ENCODE data around the gene GLG1. TPM values are rescaled to one million over a fixed set of nuclear protein-coding genes. Genes with fewer than 3 reads are reported as not detected.
A peak's percentile ranks its signal among the peaks of the same experiment; 100 is the strongest.

Gene GLG1
- total RNA-seq, 1 donor: 191 TPM

DNA sequence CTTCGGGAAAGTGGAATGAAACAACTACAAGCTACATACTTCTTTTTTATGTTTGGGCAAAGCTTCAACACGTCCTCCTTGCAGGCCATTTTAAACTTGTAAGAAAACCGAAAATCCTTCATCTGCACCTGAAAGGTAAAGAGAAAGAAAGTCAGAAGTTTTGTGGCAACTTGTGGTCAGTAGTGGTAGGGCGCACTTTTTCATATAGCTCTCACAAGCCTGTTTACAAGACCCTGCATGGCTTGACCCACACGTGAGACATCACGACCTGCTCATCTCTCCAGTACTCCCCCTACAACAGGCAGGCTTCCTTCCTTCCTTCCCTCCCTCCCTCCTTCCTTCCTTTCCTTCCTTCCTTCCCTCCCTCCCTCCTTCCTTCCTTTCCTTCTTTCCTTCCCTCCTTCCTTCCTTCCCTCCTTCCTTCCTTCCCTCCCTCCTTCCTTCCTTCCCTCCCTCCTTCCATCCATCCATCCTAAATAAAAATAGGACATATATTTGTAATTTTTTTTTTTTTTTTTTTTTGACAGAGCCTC lies 136.9 kb downstream of the GLG1 start:
- DNase-seq (ENCODE audit: insufficient read length, low spot score, missing footprints): no peak
- H3K4me1 ChIP-seq (ENCODE audit: insufficient read depth, low read length): peaks cover 13% of the 10 kb centered on the region
- no peaks in the 10 kb centered on the region for H3K27me3 ChIP-seq (ENCODE audit: insufficient read depth, low read length)
- H2AFZ ChIP-seq (ENCODE audit: low read length): no peak overlapping the region
- no peaks in the 10 kb centered on the region for H3K9me3 ChIP-seq (ENCODE audit: low read depth, low read length)
- H4K20me1 ChIP-seq (ENCODE audit: insufficient read depth, low read length): no peaks in the 10 kb centered on the region
- H3K36me3 ChIP-seq (ENCODE audit: insufficient read depth, low read length): peaks cover 65% of the 10 kb centered on the region
- TF ChIP-seq, protein P1, sequence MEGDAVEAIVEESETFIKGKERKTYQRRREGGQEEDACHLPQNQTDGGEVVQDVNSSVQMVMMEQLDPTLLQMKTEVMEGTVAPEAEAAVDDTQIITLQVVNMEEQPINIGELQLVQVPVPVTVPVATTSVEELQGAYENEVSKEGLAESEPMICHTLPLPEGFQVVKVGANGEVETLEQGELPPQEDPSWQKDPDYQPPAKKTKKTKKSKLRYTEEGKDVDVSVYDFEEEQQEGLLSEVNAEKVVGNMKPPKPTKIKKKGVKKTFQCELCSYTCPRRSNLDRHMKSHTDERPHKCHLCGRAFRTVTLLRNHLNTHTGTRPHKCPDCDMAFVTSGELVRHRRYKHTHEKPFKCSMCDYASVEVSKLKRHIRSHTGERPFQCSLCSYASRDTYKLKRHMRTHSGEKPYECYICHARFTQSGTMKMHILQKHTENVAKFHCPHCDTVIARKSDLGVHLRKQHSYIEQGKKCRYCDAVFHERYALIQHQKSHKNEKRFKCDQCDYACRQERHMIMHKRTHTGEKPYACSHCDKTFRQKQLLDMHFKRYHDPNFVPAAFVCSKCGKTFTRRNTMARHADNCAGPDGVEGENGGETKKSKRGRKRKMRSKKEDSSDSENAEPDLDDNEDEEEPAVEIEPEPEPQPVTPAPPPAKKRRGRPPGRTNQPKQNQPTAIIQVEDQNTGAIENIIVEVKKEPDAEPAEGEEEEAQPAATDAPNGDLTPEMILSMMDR (IDR thresholded peaks at IDR 0.05; ENCODE audit: extremely low read depth, low read depth, low read length): no peak
- no peaks in the 10 kb centered on the region for H3K79me2 ChIP-seq (ENCODE audit: insufficient read depth, low read length)
- H3K4me2 ChIP-seq (ENCODE audit: insufficient read depth, low read length): no peak overlapping the region
- no peak overlapping the region for H3K4me3 ChIP-seq (ENCODE audit: insufficient read depth, low read length)
- H3K27ac ChIP-seq (ENCODE audit: low read depth, low read length): no peak overlapping the region

DNA sequence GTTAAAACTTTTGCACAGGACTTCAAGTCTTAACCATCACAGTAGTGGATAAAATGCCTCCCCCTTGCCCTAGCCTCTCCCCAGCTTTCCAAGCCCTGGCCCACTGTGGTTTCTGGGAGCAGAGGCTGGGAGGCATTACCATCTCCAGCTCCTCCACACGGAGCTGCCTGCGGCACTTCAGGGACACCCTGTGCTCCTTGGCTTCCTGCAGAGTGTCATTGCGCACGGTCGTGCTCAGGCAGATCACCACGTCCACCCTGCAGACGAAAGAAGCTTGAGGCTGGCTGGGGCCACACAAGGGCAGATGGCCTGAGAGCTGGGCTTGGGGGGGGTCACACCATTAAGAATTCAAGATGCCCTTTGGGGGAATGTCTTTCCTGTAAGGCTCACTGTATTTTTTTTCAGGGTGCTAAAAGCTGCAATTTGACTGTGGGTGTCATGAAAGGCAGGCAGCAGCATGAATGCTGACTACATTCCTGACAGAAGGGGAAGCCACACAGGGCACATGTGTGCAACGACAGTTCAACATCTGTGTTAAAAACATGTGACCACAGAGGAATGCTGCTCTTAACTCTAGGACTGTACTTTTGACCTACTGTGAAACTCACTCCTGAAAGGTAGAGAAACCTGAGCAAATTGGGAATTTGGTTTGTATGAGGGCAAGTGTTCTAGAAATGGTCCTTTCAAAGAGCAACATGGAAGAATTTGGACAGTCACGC lies 137.9 kb downstream of the GLG1 start:
- no peaks in the 10 kb centered on the region for H4K20me1 ChIP-seq (ENCODE audit: insufficient read depth, low read length)
- no peak overlapping the region for H3K27ac ChIP-seq (ENCODE audit: low read depth, low read length)
- no peaks in the 10 kb centered on the region for H3K9me3 ChIP-seq (ENCODE audit: low read depth, low read length)
- H2AFZ ChIP-seq (ENCODE audit: low read length): no peak overlapping the region
- no peak for DNase-seq (ENCODE audit: insufficient read length, low spot score, missing footprints)
- TF ChIP-seq, protein P1 (IDR thresholded peaks at IDR 0.05; ENCODE audit: extremely low read depth, low read depth, low read length): no peak
- no peak overlapping the region for H3K4me3 ChIP-seq (ENCODE audit: insufficient read depth, low read length)
- H3K27me3 ChIP-seq (ENCODE audit: insufficient read depth, low read length): no peaks in the 10 kb centered on the region
- H3K79me2 ChIP-seq (ENCODE audit: insufficient read depth, low read length): no peaks in the 10 kb centered on the region
- H3K4me2 ChIP-seq (ENCODE audit: insufficient read depth, low read length): no peak overlapping the region
- H3K36me3 ChIP-seq (ENCODE audit: insufficient read depth, low read length): peaks cover 67% of the 10 kb centered on the region
- H3K4me1 ChIP-seq (ENCODE audit: insufficient read depth, low read length): peaks cover 15% of the 10 kb centered on the region

DNA sequence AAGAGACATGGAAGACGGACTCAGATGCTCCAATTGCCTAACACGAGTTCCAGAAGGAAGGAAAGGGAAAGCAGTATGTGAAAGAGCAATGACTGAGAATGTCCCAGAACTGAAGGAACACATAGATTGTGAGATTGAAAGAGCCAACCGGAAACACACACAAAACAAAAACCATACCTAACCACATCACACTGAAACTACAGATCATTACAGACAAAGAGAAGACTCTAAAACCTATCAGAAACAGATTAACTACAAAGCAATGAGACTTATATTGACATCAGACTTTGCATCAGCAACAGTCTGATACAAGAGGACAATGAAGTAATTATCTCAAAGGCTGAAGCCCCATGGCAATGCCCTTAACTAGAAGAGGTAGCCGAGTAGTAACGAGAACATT lies 140.0 kb downstream of the GLG1 start:
- TF ChIP-seq, protein P1 (IDR thresholded peaks at IDR 0.05; ENCODE audit: extremely low read depth, low read depth, low read length): no peak

DNA sequence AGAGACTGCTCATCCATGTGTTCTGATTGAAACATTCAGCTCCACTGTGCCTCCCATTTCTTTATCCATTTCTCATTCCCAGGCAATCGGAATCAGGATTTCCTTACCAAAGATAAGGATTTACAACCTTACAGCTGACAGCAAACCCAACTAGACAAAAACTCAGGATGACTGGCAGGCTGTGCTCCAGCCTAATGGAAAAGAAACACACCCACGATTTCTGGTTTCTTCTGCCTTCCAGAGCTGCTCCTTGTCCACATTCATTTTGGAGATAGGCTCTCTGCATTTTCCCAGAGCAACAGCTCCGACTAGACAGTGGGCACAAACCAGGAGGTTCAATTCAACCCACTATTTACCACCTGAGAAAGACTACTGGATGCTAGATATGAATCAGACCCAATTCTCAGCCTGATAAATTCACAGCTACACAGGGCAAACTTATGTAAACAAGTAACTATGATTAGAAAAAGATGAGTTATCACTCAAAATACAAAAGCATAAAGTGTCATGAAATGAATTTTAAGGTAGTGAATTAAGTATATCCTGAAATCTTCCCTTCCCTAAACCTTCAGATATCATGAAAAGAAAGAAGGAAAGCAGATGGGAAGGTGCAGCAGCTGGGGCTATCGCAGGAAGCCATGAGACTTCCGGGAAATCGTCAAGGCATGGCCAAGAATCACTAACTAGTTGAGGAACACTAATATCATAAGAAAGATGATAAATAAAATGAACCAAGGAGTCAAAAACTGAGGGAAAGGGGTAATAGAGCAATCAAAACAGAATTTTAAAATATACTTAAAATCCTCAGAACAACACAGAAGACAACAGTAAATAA lies 140.8 kb downstream of the GLG1 start:
- DNase-seq (ENCODE audit: insufficient read length, low spot score, missing footprints): no peak
- Histone ChIP-seq H3K4me2 (ENCODE audit: insufficient read depth, low read length) (peak overlapping the region; percentile 53), H3K9me3 (ENCODE audit: low read depth, low read length) (no peaks in the 10 kb centered on the region), H3K36me3 (ENCODE audit: insufficient read depth, low read length) (peaks cover 66% of the 10 kb centered on the region), H3K4me3 (ENCODE audit: insufficient read depth, low read length) (no peak overlapping the region), H3K27me3 (ENCODE audit: insufficient read depth, low read length) (no peaks in the 10 kb centered on the region), H3K79me2 (ENCODE audit: insufficient read depth, low read length) (no peaks in the 10 kb centered on the region), H2AFZ (ENCODE audit: low read length) (no peak overlapping the region), H3K4me1 (ENCODE audit: insufficient read depth, low read length) (peaks cover 15% of the 10 kb centered on the region), H3K27ac (ENCODE audit: low read depth, low read length) (peak overlapping the region; percentile 80), H4K20me1 (ENCODE audit: insufficient read depth, low read length) (no peaks in the 10 kb centered on the region)
- TF ChIP-seq, protein P1 (IDR thresholded peaks at IDR 0.05; ENCODE audit: extremely low read depth, low read depth, low read length): no peak

More for the DNA sequence above, 140.0 kb downstream of the GLG1 start:
- no peaks in the 10 kb centered on the region for H3K9me3 ChIP-seq (ENCODE audit: low read depth, low read length)
- H3K36me3 ChIP-seq (ENCODE audit: insufficient read depth, low read length): peaks cover 70% of the 10 kb centered on the region
- H4K20me1 ChIP-seq (ENCODE audit: insufficient read depth, low read length): no peaks in the 10 kb centered on the region
- H3K4me1 ChIP-seq (ENCODE audit: insufficient read depth, low read length): peaks cover 15% of the 10 kb centered on the region
- DNase-seq (ENCODE audit: insufficient read length, low spot score, missing footprints): no peak
- no peaks in the 10 kb centered on the region for H3K27me3 ChIP-seq (ENCODE audit: insufficient read depth, low read length)
- no peak overlapping the region for H2AFZ ChIP-seq (ENCODE audit: low read length)
- H3K27ac ChIP-seq (ENCODE audit: low read depth, low read length): no peak overlapping the region
- no peaks in the 10 kb centered on the region for H3K79me2 ChIP-seq (ENCODE audit: insufficient read depth, low read length)
- H3K4me3 ChIP-seq (ENCODE audit: insufficient read depth, low read length): no peak overlapping the region
- H3K4me2 ChIP-seq (ENCODE audit: insufficient read depth, low read length): no peak overlapping the region
